GM23248 (cell line): ENCODE measurements around the gene WDR89. TPM values are rescaled to one million over a fixed set of nuclear protein-coding genes. Genes with fewer than 3 reads are reported as not detected.
"Not testable (repeated sequence)": the region's sequence is repeated elsewhere in the genome, so short reads cannot be mapped to it uniquely, and the experiment has no call there.

Experiments used
- DNase-seq: peaks from one replicate; pipeline ENCODE4 v3.0.0-alpha.2; 2015
- H2AFZ ChIP-seq: fragments of 200-600 bp; sonication (generic); 2 replicates; pipeline ENCODE4 v1.6.1; 2016; ENCODE audit warnings: antibody characterized with exemption
- H3F3A ChIP-seq: fragments of 200-600 bp; sonication (generic); 2 replicates; pipeline ENCODE4 v1.6.1; 2016; ENCODE audit warnings: mild to moderate bottlenecking, antibody characterized with exemption, mixed run types; ENCODE audit not compliant: insufficient read depth
- H3K27ac ChIP-seq: fragments of 200-600 bp; sonication (generic); 2 replicates; pipeline ENCODE4 v1.5.1; 2016; ENCODE audit warnings: mild to moderate bottlenecking
- H3K27me3 ChIP-seq: fragments of 200-600 bp; sonication (generic); replicated peaks from 2 replicates; pipeline ENCODE4 v1.6.1; 2016; ENCODE audit warnings: mild to moderate bottlenecking; ENCODE audit not compliant: insufficient read depth
- H3K36me3 ChIP-seq: fragments of 200-600 bp; sonication (generic); 2 replicates; pipeline ENCODE4 v1.6.1; 2016; ENCODE audit warnings: low read depth, mild to moderate bottlenecking
- H3K4me1 ChIP-seq: fragments of 200-600 bp; sonication (generic); 2 replicates; pipeline ENCODE4 v1.6.1; 2016; ENCODE audit warnings: mild to moderate bottlenecking; ENCODE audit not compliant: insufficient read depth
- H3K4me2 ChIP-seq: fragments of 200-600 bp; sonication (generic); one replicate; pipeline ENCODE4 v1.6.1; 2016; ENCODE audit warnings: mild to moderate bottlenecking; ENCODE audit not compliant: unreplicated experiment
- H3K4me3 ChIP-seq: fragments of 200-600 bp; sonication (generic); 2 replicates; pipeline ENCODE4 v1.5.1; 2016; ENCODE audit warnings: mild to moderate bottlenecking
- H3K79me2 ChIP-seq: fragments of 200-600 bp; sonication (generic); 2 replicates; pipeline ENCODE4 v1.6.1; 2016; ENCODE audit warnings: mild to moderate bottlenecking; ENCODE audit not compliant: insufficient read depth
- H3K9ac ChIP-seq: fragments of 200-600 bp; sonication (generic); 2 replicates; pipeline ENCODE4 v1.6.1; 2016; ENCODE audit warnings: mild to moderate bottlenecking
- H3K9me2 ChIP-seq: fragments of 200-600 bp; sonication (generic); 2 replicates; pipeline ENCODE4 v1.6.1; 2016; ENCODE audit warnings: mixed run types, mild to moderate bottlenecking, moderate library complexity; ENCODE audit not compliant: insufficient read depth
- H3K9me3 ChIP-seq: fragments of 200-600 bp; sonication (generic); one replicate; pipeline ENCODE4 v1.6.1; 2017; ENCODE audit warnings: low read depth
- H4K20me1 ChIP-seq: fragments of 200-600 bp; sonication (generic); 2 replicates; pipeline ENCODE4 v1.6.0; 2016; ENCODE audit not compliant: insufficient read depth
- EZH2 ChIP-seq: fragments of 200-600 bp; sonication (generic); IDR thresholded peaks from 2 replicates; pipeline ENCODE4 v1.6.1; 2018; ENCODE audit warnings: antibody characterized with exemption, mild to moderate bottlenecking; ENCODE audit not compliant: insufficient read depth, poor library complexity, severe bottlenecking
- EZH2phosphoT487 ChIP-seq: fragments of 200-600 bp; sonication (generic); IDR thresholded peaks from 2 replicates; pipeline ENCODE4 v1.6.1; 2018; ENCODE audit warnings: antibody characterized with exemption, moderate library complexity, mild to moderate bottlenecking, low read depth; ENCODE audit not compliant: insufficient read depth
- WGBS, 2 experiments: methylation state at CpG; one replicate each; pipeline ENCODE4 v1.1.6; 2015 to 2017; ENCODE audit warnings: low lambda C conversion rate in 2 of 2, low coverage in 1 of 2; ENCODE audit errors: missing lambda C conversion rate in 2 of 2; 5-methylcytosine and 5-hydroxymethylcytosine counted together
- in situ Hi-C: fragments of 300-500 bp; cut with MboI; formaldehyde crosslinking; loops from 2 replicates; pipeline ENCODE4 v1.15.0; 2020
- polyA plus RNA-seq: library from polyadenylated mRNA; unstranded; fragments of >200 nt; fragmentation: Nextera tagmentation; extraction: Ambion mirVana; gene quantifications from 2 replicates; pipeline ENCODE4 v1.2.1, GENCODE V29; 2016
- total RNA-seq: library from RNA; depleted of rRNA; stranded (reverse); fragments of >200 nt; shearing (Covaris generic); gene quantifications from 2 replicates; pipeline ENCODE4 v1.2.3, GENCODE V29; 2014

WDR89 gene
- total and polyA plus RNA-seq, 2 experiments from 2014 or later, result 6.9 to 7.0 TPM

GRCh38 chr14:63670692-63671091 is 29.0 kb upstream of the WDR89 start:
- TF ChIP-seq EZH2phosphoT487 (no peak), EZH2 (no peak)

DNA sequence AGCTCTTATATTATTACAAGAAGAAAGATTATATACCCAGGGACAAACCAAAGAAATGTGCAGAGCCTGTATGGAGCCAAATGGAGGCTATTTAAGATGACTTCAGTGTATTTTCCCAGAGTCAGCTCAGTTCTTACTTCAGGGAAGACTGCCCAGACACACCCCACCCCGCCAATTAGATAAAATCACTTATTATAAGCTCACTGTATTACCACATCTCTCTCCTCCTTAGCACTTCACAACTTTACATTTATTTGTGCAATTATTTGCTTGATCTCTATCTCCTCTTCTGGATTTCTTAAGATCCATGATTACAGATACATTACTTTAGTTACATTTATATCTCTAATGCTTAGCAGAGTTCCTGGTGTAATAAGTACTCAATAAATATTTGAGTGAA is 24.7 kb upstream of the WDR89 start:
- Histone ChIP-seq H3K27me3 (no peaks in the 10 kb centered on the region), H3K36me3 (no peaks in the 10 kb centered on the region), H2AFZ (no peak overlapping the region), H3K9me3 (no peaks in the 10 kb centered on the region), H3K9me2 (no peaks in the 10 kb centered on the region), H3F3A (no peaks in the 10 kb centered on the region), H3K27ac (no peak overlapping the region), H3K4me1 (no peaks in the 10 kb centered on the region), H4K20me1 (no peaks in the 10 kb centered on the region), H3K4me3 (no peak overlapping the region), H3K4me2 (no peak overlapping the region), H3K9ac (no peak overlapping the region), H3K79me2 (no peaks in the 10 kb centered on the region)
- in situ Hi-C loops, result no loop called here
- DNase-seq, result no peak
- no peak for TF ChIP-seq EZH2
- TF ChIP-seq EZH2phosphoT487, result no peak
- 41 to 50% methylated on average over 1 of the region's 1 CpG for WGBS, 2 experiments

More at GRCh38 chr14:63670692-63671091, 29.0 kb upstream of the WDR89 start:
- Histone ChIP-seq H3K27me3 (no peaks in the 10 kb centered on the region), H3K79me2 (no peaks in the 10 kb centered on the region), H3K27ac (no peak overlapping the region), H3K36me3 (no peaks in the 10 kb centered on the region), H4K20me1 (no peaks in the 10 kb centered on the region), H3K4me2 (no peak overlapping the region), H3K4me1 (peaks cover 6% of the 10 kb centered on the region; the same call in 1 of the 2 replicates), H2AFZ (no peak overlapping the region), H3F3A (no peaks in the 10 kb centered on the region; the same call in none of the 2 replicates), H3K4me3 (no peak overlapping the region), H3K9me2 (no peaks in the 10 kb centered on the region), H3K9ac (no peak overlapping the region), H3K9me3 (no peaks in the 10 kb centered on the region)
- no peak for DNase-seq
- in situ Hi-C loops, result no loop called here

DNA sequence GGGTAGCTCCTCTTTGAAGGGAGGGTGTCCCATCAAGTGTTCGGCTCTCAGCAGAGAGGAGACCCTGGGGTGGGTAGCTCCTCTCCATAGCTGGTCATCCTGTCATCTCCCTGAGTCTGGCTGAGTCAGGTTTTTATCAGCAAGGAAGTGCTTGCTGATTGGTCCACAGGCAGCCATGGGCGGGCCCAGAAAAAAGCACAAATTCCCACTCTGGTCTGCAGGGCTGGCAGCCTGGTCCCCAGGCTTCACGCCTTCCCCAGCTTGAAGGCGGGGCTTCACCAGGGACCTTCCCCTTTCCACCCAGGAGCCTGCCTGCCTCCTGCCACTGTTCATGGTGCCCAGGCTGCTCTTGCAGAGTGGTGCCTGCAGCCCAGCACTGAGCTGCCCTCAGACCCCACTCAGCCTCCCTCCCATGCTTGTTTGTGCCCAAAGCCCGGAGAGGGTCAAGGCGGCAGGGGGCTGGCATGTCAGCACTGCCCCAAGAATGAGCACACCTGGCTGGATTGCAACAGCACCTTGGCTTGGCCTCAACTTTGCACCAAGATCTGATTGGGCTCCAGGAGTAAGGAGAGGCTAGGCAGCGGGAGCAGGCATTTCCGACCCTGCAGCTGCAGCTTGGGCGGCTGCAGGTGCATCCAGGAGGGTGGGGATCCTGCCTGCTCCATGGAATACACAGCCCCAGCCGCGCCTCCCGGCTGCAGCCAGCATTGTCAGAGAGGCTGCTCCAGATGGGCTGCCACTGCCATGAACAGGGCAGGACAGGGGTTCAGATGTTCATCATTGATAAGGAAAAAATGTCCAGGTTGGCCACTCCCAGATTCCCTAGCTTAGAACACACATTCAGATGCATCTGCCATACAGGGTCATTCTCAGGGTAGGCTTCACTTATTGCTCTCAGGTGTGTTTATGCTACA is 22.0 kb upstream of the WDR89 start:
- in situ Hi-C loops, result no loop called here
- no peaks in the 10 kb centered on the region for H3F3A ChIP-seq
- no peaks in the 10 kb centered on the region for H3K27me3 ChIP-seq
- H4K20me1 ChIP-seq, result no peaks in the 10 kb centered on the region
- DNase-seq, result peak; percentile 17
- H3K9ac ChIP-seq, result no peak overlapping the region
- no peak overlapping the region for H3K4me3 ChIP-seq
- H3K4me2 ChIP-seq, result no peak overlapping the region
- H3K79me2 ChIP-seq, result no peaks in the 10 kb centered on the region
- no peak overlapping the region for H3K27ac ChIP-seq
- 89 to 90% methylated on average over 12 of the region's 12 CpGs for WGBS, 2 experiments
- H3K9me3 ChIP-seq, result no peaks in the 10 kb centered on the region
- H3K4me1 ChIP-seq, result no peaks in the 10 kb centered on the region
- no peaks in the 10 kb centered on the region for H3K9me2 ChIP-seq
- TF ChIP-seq EZH2phosphoT487 (no peak), EZH2 (no peak)
- no peaks in the 10 kb centered on the region for H3K36me3 ChIP-seq
- H2AFZ ChIP-seq, result no peak overlapping the region

DNA sequence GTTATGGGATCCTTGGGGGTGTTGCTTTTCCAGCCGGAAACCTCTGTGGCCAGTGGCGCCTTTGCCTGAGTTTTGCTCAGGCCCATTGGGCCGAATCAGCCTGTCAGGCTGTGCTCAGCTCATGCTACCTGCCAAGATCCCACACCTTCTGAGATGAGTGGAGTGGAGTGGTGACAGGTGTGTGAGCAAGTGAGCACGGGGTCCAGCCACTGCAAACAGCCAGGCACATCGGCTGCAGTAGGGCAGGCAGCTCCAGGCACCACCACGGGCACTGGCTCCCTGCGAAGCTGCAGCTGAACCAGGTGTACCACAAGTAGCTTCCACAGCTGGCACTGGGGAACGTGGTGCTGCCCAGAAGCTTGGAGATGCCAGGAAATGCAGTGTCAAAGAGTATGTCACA is 21.1 kb upstream of the WDR89 start:
- Histone ChIP-seq H3K4me2 (no peak overlapping the region), H3K27me3 (no peaks in the 10 kb centered on the region), H2AFZ (no peak overlapping the region), H3K27ac (no peak overlapping the region), H3F3A (no peaks in the 10 kb centered on the region), H3K9me3 (no peaks in the 10 kb centered on the region), H3K36me3 (no peaks in the 10 kb centered on the region), H3K9me2 (no peaks in the 10 kb centered on the region), H4K20me1 (no peaks in the 10 kb centered on the region), H3K4me1 (no peaks in the 10 kb centered on the region), H3K79me2 (no peaks in the 10 kb centered on the region), H3K9ac (no peak overlapping the region), H3K4me3 (no peak overlapping the region)
- 88 to 89% methylated on average over 8 of the region's 8 CpGs for WGBS, 2 experiments
- DNase-seq, result no peak
- TF ChIP-seq EZH2 (no peak), EZH2phosphoT487 (no peak)
- in situ Hi-C loops, result no loop called here

GRCh38 chr14:63661881-63662280 is 20.2 kb upstream of the WDR89 start:
- in situ Hi-C loops, H4K20me1 ChIP-seq, H3K9ac ChIP-seq, H3K4me3 ChIP-seq, H3F3A ChIP-seq, H3K4me2 ChIP-seq, H3K9me2 ChIP-seq, H3K27me3 ChIP-seq, H3K27ac ChIP-seq, H3K36me3 ChIP-seq, H2AFZ ChIP-seq, H3K4me1 ChIP-seq, DNase-seq, H3K79me2 ChIP-seq, H3K9me3 ChIP-seq: not testable (repeated sequence)
- WGBS, 2 experiments, result 90 to 92% methylated on average over 10 of the region's 10 CpGs
